NT2/D1 (cell line): ENCODE measurements around the gene CPE.

Experiments used
- DNase-seq: peaks from one replicate; pipeline ENCODE4 v3.0.0-alpha.2; 2011; ENCODE audit warnings: low read depth, low spot score
- H3K27me3 ChIP-seq: 2 replicates; pipeline ENCODE4 v1.6.0; 2011; ENCODE audit warnings: mild to moderate bottlenecking; ENCODE audit not compliant: insufficient read length, insufficient read depth
- H3K36me3 ChIP-seq: 2 replicates; pipeline ENCODE4 v1.6.1; 2011; ENCODE audit warnings: mild to moderate bottlenecking, low read length, mixed read lengths; ENCODE audit not compliant: insufficient read depth, insufficient read length
- H3K4me1 ChIP-seq: 2 replicates; pipeline ENCODE4 v1.5.1; 2011; ENCODE audit not compliant: insufficient read depth, insufficient read length
- H3K4me3 ChIP-seq: 2 replicates; pipeline ENCODE4 v1.5.1; 2011; ENCODE audit warnings: low read depth; ENCODE audit not compliant: insufficient read length
- H3K9ac ChIP-seq: 2 replicates; pipeline ENCODE4 v1.6.0; 2011; ENCODE audit warnings: low read depth; ENCODE audit not compliant: insufficient read length
- H3K9me3 ChIP-seq: 2 replicates; pipeline ENCODE4 v1.5.1; 2011; ENCODE audit warnings: mild to moderate bottlenecking, low read length; ENCODE audit not compliant: insufficient read depth
- SUZ12 ChIP-seq: IDR thresholded peaks from 2 replicates; pipeline ENCODE4 v1.6.1; 2011; ENCODE audit not compliant: insufficient read length, insufficient read depth; ENCODE audit errors: extremely low read depth
- YY1 ChIP-seq: IDR thresholded peaks from 2 replicates; pipeline ENCODE4 v1.6.1; 2011; ENCODE audit not compliant: insufficient read length, insufficient read depth
- ZNF274 ChIP-seq: IDR thresholded peaks from 2 replicates; pipeline ENCODE4 v1.6.1; 2011; ENCODE audit warnings: mild to moderate bottlenecking, low read depth, low read length

Gene CPE

DNA sequence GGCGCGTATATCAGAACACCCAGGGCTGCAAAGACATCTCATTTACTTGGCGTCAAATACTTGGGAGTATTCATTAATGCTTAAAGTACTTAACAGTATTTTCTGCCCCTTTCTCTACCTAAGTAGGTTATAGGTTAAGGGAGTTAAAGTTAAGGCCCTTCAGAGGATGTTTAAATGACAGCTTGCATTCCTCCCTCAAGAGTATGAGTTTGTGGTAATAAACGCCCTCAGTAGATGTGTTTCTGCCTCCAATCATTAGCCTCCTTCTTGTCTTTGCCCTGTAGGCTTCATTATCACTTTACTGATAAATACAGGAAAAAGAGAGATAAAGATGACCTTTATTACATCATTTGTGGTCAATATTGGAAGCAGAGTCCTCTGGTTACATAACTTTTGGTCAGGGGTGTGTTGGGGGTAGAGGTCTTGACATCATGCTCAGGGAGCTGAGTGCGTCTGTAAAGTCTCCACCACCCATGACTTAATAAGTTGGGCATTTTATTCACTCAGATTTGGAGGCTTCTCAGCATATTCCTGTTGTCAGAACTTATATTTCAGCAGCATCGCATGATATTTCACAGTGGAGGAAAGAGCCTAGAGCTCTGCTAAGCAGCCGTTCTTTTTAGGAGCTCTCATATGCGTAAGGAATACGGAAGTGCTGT lies 145.9 kb downstream of the CPE start:
- H3K9me3 ChIP-seq, result no peaks in the 10 kb centered on the region
- no peak overlapping the region for H3K4me3 ChIP-seq
- no peak for TF ChIP-seq ZNF274
- no peak for TF ChIP-seq SUZ12
- TF ChIP-seq YY1, result no peak
- no peak overlapping the region for H3K9ac ChIP-seq
- H3K36me3 ChIP-seq, result no peaks in the 10 kb centered on the region
- no peak for DNase-seq
- no peaks in the 10 kb centered on the region for H3K27me3 ChIP-seq
- H3K4me1 ChIP-seq, result no peaks in the 10 kb centered on the region

DNA sequence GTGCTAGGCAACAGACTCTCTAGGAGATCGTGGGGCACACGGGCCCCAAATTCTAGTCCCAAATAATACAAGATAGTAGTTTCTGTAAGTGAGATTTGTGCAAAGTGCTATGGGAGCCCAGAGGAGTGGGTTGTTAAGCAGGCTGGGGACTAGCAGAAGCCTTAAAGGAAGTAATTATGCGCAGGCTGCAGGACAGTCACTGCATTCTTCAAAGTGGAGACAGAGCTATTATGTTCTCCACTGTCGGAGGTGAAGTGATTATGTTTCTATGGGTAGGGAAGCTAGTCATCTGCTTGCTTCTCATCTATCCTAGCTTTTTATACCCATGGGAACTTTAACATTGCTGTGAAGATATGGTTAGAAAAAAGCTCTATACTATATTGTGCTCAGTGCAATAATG lies 154.2 kb downstream of the CPE start:
- Histone ChIP-seq H3K27me3 (no peaks in the 10 kb centered on the region), H3K9ac (no peak overlapping the region), H3K9me3 (no peaks in the 10 kb centered on the region), H3K36me3 (no peaks in the 10 kb centered on the region), H3K4me1 (no peaks in the 10 kb centered on the region), H3K4me3 (no peak overlapping the region)
- TF ChIP-seq ZNF274, result no peak
- TF ChIP-seq SUZ12, result no peak
- TF ChIP-seq YY1, result no peak
- no peak for DNase-seq

DNA sequence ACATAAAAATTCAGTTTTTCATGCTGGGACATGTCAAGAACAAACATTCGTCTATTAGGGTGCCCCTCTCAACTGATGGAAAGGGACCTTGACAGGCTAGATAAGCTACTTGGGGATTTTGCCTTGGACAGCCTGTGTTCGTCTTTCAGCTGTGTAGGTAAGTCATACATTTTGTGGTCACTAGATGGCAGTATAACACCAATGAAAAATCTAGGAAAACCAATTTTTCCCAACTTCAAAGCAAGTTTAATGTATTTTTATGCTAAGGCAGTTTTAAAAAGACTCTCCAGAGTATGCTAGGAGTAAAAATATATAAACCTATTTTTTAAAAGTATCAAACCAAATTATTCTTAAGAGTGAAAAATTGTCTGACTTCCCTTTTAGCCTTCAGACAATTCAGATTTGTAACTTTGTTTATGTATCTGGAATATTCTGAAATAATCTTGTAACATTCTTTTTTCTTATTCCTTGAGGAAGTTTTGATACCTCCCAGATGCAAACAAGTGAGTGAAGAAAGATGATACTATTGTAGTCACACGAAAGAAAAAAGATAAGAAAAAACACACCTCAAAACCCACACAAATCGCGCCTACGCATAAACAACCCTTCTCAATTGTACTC lies 158.3 kb downstream of the CPE start:
- Histone ChIP-seq H3K4me3 (no peak overlapping the region), H3K4me1 (no peaks in the 10 kb centered on the region), H3K9me3 (no peaks in the 10 kb centered on the region), H3K36me3 (no peaks in the 10 kb centered on the region), H3K27me3 (no peaks in the 10 kb centered on the region), H3K9ac (no peak overlapping the region)
- TF ChIP-seq YY1, result no peak
- no peak for TF ChIP-seq ZNF274
- no peak for TF ChIP-seq SUZ12
- peak; percentile 27 for DNase-seq

DNA sequence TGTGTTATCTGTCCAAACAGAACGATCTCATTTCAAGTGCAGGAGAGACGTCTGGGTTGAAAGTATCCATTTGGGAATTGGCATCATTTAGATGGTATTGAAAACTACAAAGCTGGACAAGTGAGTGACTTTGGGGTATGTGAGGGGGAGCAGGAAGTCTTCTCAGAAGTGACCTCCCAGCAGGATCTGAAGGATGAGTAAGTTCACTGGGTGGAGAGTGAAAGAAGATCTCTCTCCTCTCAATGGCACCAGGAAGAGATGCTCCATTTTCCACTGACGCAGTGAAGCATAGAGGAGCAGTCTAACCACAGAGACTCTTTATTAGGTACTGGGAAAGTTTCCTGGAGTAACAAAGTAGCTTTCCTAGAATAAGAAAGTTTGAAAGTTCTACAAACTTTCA lies 161.0 kb downstream of the CPE start:
- no peak for DNase-seq
- Histone ChIP-seq H3K27me3 (no peaks in the 10 kb centered on the region), H3K4me3 (no peak overlapping the region), H3K4me1 (no peaks in the 10 kb centered on the region), H3K9me3 (no peaks in the 10 kb centered on the region), H3K36me3 (no peaks in the 10 kb centered on the region), H3K9ac (no peak overlapping the region)
- no peak for TF ChIP-seq SUZ12
- no peak for TF ChIP-seq ZNF274
- TF ChIP-seq YY1, result no peak

DNA sequence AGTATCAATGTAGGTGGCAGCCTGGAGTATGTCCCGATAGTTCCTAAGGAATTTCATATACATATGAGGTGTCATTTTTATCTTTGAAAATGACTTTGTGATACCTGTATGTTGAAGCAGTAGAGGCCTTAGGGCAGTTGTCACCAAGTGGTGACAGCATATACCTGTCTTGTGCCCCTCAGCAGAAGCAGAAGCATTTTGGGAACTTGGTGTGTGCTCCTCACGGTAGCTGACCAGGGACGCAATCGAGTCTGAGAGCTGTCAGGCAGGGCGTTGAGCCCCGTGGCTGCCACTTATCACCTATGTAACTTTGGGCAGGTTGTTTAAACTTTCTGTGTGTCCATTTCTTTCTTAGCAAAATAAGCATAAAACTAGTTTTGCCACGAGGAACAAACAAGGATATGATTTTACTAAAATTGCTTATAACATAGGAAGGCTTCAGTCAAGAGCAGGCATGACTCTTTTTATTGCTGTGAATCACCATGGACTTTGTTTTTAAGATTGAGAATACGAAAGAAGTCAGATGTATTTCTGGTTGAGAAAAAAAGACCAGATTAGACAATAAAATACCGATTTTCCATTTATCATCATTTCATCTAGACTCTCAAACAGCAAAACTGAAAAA lies 161.5 kb downstream of the CPE start:
- Histone ChIP-seq H3K9ac (no peak overlapping the region), H3K9me3 (no peaks in the 10 kb centered on the region), H3K4me1 (no peaks in the 10 kb centered on the region), H3K36me3 (no peaks in the 10 kb centered on the region), H3K27me3 (no peaks in the 10 kb centered on the region), H3K4me3 (no peak overlapping the region)
- DNase-seq, result no peak
- TF ChIP-seq ZNF274 (no peak), SUZ12 (no peak), YY1 (no peak)

DNA sequence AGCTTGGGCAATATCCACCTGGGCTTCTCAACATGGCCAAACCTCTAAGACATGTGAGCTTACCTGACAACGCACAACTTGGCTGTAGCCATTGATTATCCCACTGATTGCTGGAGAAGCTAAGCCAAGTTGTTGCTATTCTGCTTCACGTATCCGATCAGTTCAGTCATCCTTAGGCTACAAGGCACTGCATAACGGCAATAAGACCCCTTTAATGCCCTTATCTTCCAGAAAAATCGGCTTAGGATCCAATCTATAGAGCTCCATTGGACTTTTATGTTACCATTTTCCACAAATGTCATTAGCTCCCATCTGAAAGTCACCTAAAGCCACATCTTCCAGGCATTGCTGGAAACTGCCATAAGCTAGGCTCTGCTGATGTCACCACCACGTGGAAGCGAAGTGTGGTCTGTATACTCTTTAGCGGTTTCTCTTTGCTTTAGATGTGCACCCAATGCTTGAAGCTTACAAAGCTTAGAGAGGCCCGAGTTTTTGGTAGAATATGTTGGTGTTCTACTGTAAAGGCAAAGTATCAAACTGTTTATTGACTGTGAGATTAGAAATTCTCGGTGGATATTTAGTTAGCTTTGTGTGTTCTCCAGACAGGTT lies 163.1 kb downstream of the CPE start:
- no peak for DNase-seq
- Histone ChIP-seq H3K9me3 (no peaks in the 10 kb centered on the region), H3K36me3 (no peaks in the 10 kb centered on the region), H3K4me1 (no peaks in the 10 kb centered on the region), H3K27me3 (no peaks in the 10 kb centered on the region), H3K9ac (no peak overlapping the region), H3K4me3 (no peak overlapping the region)
- no peak for TF ChIP-seq YY1
- TF ChIP-seq ZNF274, result no peak
- no peak for TF ChIP-seq SUZ12

DNA sequence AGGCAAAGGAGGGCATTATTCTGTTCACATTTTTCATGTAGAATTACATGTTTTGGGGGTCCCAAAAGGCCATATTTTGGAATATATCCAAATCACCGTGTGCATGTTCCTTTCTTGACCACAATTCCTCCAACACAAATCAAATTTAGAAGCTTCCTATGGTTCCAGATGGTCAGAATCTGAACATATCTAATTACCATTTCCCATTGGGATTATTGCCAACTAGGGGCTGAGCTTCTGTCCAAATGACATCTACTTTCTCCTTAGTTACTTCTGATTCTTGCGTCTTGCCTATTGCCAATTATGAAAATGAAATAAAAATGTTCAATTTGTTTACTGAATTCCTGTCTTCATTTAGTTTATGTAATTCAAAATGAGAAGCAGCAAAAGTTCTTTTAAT lies 163.7 kb downstream of the CPE start:
- no peak overlapping the region for H3K4me3 ChIP-seq
- no peak for TF ChIP-seq ZNF274
- no peak for TF ChIP-seq YY1
- TF ChIP-seq SUZ12, result no peak

More for the DNA sequence above, 163.7 kb downstream of the CPE start:
- Histone ChIP-seq H3K9ac (no peak overlapping the region), H3K9me3 (no peaks in the 10 kb centered on the region), H3K36me3 (no peaks in the 10 kb centered on the region), H3K4me1 (no peaks in the 10 kb centered on the region), H3K27me3 (no peaks in the 10 kb centered on the region)
- no peak for DNase-seq
